HK-2 (cell line): Measurements from ENCODE around the gene SELENOS.
"Not testable (repeated sequence)": the region's sequence is repeated elsewhere in the genome, so short reads cannot be mapped to it uniquely, and the experiment has no call there.

ENCODE experiments used
- DNase-seq: peaks from one replicate; pipeline ENCODE4 v3.0.0-alpha.2; 2018; ENCODE audit not compliant: unreplicated experiment

Gene SELENOS

GRCh38 chr15:101309436-101310160 is 32.3 kb upstream of the SELENOS start:
- no peak for DNase-seq

- DNase-seq: no peak
These were observed 31.5 kb upstream of the SELENOS start for GRCh38 chr15:101308604-101309435.

- no peak for DNase-seq
These were observed 30.8 kb upstream of the SELENOS start for GRCh38 chr15:101307897-101308603.

GRCh38 chr15:101307048-101307896 is 30.0 kb upstream of the SELENOS start:
- no peak for DNase-seq

GRCh38 chr15:101306341-101307047 is 29.2 kb upstream of the SELENOS start:
- DNase-seq: no peak

- DNase-seq: no peak
These were observed 28.6 kb upstream of the SELENOS start for GRCh38 chr15:101305820-101306255.

- DNase-seq: no peak
These were observed 26.1 kb upstream of the SELENOS start for GRCh38 chr15:101303408-101303807.

- no peak for DNase-seq
These were observed 19.4 kb upstream of the SELENOS start for GRCh38 chr15:101296418-101297405.

GRCh38 chr15:101295607-101296161 is 18.4 kb upstream of the SELENOS start:
- no peak for DNase-seq

- DNase-seq: peak; percentile 85
These were observed 17.7 kb upstream of the SELENOS start, which contains the start of gene SNRPA1 for GRCh38 chr15:101294731-101295606. Gene SNRPA1 (minus strand): TSS chr15:101295248. CDS start chr15:101295178, 70 bp downstream.

- no peak for DNase-seq
These were observed 15.8 kb upstream of the SELENOS start for GRCh38 chr15:101293122-101293521.

- DNase-seq: no peak
These were observed 11.7 kb upstream of the SELENOS start for GRCh38 chr15:101288905-101289513.

- not testable (repeated sequence) for DNase-seq
These were observed 10.1 kb upstream of the SELENOS start for GRCh38 chr15:101287342-101287741.

- no peak for DNase-seq
These were observed 9.3 kb upstream of the SELENOS start for GRCh38 chr15:101286471-101287114.

GRCh38 chr15:101283931-101284330 is 6.6 kb upstream of the SELENOS start:
- DNase-seq: no peak

- DNase-seq: no peak
These were observed 2.7 kb upstream of the SELENOS start for GRCh38 chr15:101280007-101280406.

GRCh38 chr15:101277943-101278564 is 769 bp upstream of the SELENOS start:
- DNase-seq: no peak
